IMR-90 (cell line): ENCODE measurements around the gene CSHL1. TPM values are rescaled to one million over a fixed set of nuclear protein-coding genes. Genes with fewer than 3 reads are reported as not detected.

Experiments used
- ATAC-seq: fragments of 200-7000 bp; cut with Tn5 transposase; 2 replicates; pipeline ENCODE4 v1.9.1; 2020; ENCODE audit warnings: low read depth, mild to moderate bottlenecking, moderate library complexity
- BruUV-seq: library from RNA; stranded (reverse); fragments of 400-500 nt; replicated peaks from 2 replicates; lab custom pipeline; 2021; lab: Mats Ljungman, UMichigan
- CTCF ChIA-PET: fragments of 300-600 bp; formaldehyde crosslinking; extraction: SDS; loops from one replicate; lab custom pipeline; 2021; ENCODE audit warnings: antibody characterized with exemption; lab: Yijun Ruan, JAX
- POLR2A ChIA-PET: fragments of 300-600 bp; sonication (Branson Sonifier 250); formaldehyde crosslinking; loops from one replicate; lab custom pipeline; 2022; ENCODE audit warnings: antibody characterized with exemption; ENCODE audit not compliant: unreplicated experiment; lab: Charles Lee
- DNase-seq: peaks from one replicate; pipeline ENCODE4 v3.0.0; 2013
- H2AFZ ChIP-seq: replicated peaks from 2 replicates; pipeline ENCODE3; 2013; ENCODE audit warnings: low read length, mild to moderate bottlenecking; ENCODE audit not compliant: poor library complexity
- H2AK5ac ChIP-seq: 2 replicates; pipeline ENCODE4 v1.6.1; 2013; ENCODE audit warnings: low read depth, low read length, inconsistent platforms
- H2AK9ac ChIP-seq: replicated peaks from 2 replicates; pipeline ENCODE3; 2013; ENCODE audit warnings: mild to moderate bottlenecking, low read depth, low read length, moderate library complexity; ENCODE audit not compliant: poor library complexity
- H2BK120ac ChIP-seq: 2 replicates; pipeline ENCODE4 v1.6.1; 2013; ENCODE audit warnings: low read depth, low read length, inconsistent platforms
- H2BK15ac ChIP-seq: 3 replicates; pipeline ENCODE4 v1.6.1; 2013; ENCODE audit warnings: low read depth, low read length, inconsistent platforms
- H2BK20ac ChIP-seq: 2 replicates; pipeline ENCODE4 v1.6.1; 2013; ENCODE audit warnings: low read depth, mild to moderate bottlenecking, inconsistent platforms, low read length, moderate library complexity
- H2BK5ac ChIP-seq: 2 replicates; pipeline ENCODE4 v1.6.1; 2013; ENCODE audit warnings: mild to moderate bottlenecking, low read depth, low read length, inconsistent platforms; ENCODE audit not compliant: poor library complexity, severe bottlenecking
- H3K14ac ChIP-seq: replicated peaks from 2 replicates; pipeline ENCODE4 v1.6.1; 2013; ENCODE audit warnings: low read depth, low read length, inconsistent platforms
- H3K18ac ChIP-seq: 2 replicates; pipeline ENCODE4 v1.6.1; 2013; ENCODE audit warnings: low read depth, low read length, control low read depth
- H3K23ac ChIP-seq: 2 replicates; pipeline ENCODE4 v1.6.1; 2013; ENCODE audit warnings: low read depth, low read length, inconsistent platforms
- H3K27ac ChIP-seq: 2 replicates; pipeline ENCODE4 v1.5.1; 2013; ENCODE audit warnings: mild to moderate bottlenecking, control low read depth, low read length; ENCODE audit not compliant: insufficient read depth
- H3K27me3 ChIP-seq: 2 replicates; pipeline ENCODE4 v1.6.1; 2013; ENCODE audit warnings: low read length; ENCODE audit not compliant: control insufficient read depth, insufficient read depth
- H3K36me3 ChIP-seq: 2 replicates; pipeline ENCODE4 v1.6.1; 2013; ENCODE audit warnings: low read length, mixed read lengths; ENCODE audit not compliant: control insufficient read depth, insufficient read depth
- H3K4ac ChIP-seq: 2 replicates; pipeline ENCODE4 v1.6.1; 2013; ENCODE audit warnings: low read depth, low read length, inconsistent platforms
- H3K4me1 ChIP-seq: 2 replicates; pipeline ENCODE4 v1.6.1; 2013; ENCODE audit warnings: low read length, mixed read lengths; ENCODE audit not compliant: control insufficient read depth, insufficient read depth
- H3K4me2 ChIP-seq: 2 replicates; pipeline ENCODE4 v1.6.1; 2013; ENCODE audit warnings: low read depth, mild to moderate bottlenecking, control low read depth, low read length, moderate library complexity
- H3K4me3 ChIP-seq: 2 replicates; pipeline ENCODE4 v1.5.1; 2013; ENCODE audit warnings: low read depth, mild to moderate bottlenecking, control low read depth, low read length, moderate library complexity; ENCODE audit not compliant: insufficient read depth
- H3K56ac ChIP-seq: 2 replicates; pipeline ENCODE4 v1.6.1; 2013; ENCODE audit warnings: low read length, inconsistent platforms; ENCODE audit not compliant: insufficient read depth; ENCODE audit errors: extremely low read depth
- H3K79me1 ChIP-seq, 2 experiments: 2 replicates each; pipeline ENCODE4 v1.6.1; 2013; ENCODE audit warnings: low read length in 2 of 2, inconsistent platforms in 1 of 2, low read depth in 1 of 2
- H3K9ac ChIP-seq: 2 replicates; pipeline ENCODE4 v1.6.1; 2013; ENCODE audit warnings: low read depth, low read length, control low read depth
- H3K9me1 ChIP-seq: 2 replicates; pipeline ENCODE4 v1.6.1; 2013; ENCODE audit warnings: low read length, inconsistent platforms; ENCODE audit not compliant: insufficient read depth
- H3K9me3 ChIP-seq: 2 replicates; pipeline ENCODE4 v1.6.1; 2013; ENCODE audit warnings: low read length; ENCODE audit not compliant: control insufficient read depth, insufficient read depth
- H4K20me1 ChIP-seq: 2 replicates; pipeline ENCODE4 v1.6.1; 2013; ENCODE audit warnings: low read length, inconsistent platforms; ENCODE audit not compliant: insufficient read depth
- H4K5ac ChIP-seq: 2 replicates; pipeline ENCODE4 v1.6.1; 2013; ENCODE audit warnings: mild to moderate bottlenecking, low read depth, low read length, control low read depth
- H4K8ac ChIP-seq, 2 experiments: 2 replicates each; pipeline ENCODE4 v1.6.1; 2013; ENCODE audit warnings: low read depth in 2 of 2, low read length in 2 of 2, control low read depth in 1 of 2, inconsistent platforms in 1 of 2
- H4K91ac ChIP-seq: 2 replicates; pipeline ENCODE4 v1.6.1; 2013; ENCODE audit warnings: low read depth, low read length, inconsistent platforms; ENCODE audit not compliant: insufficient read depth
- BHLHE40 ChIP-seq: fragments of 150-350 bp; IDR thresholded peaks from 2 replicates; pipeline ENCODE4 v1.6.1; 2016; ENCODE audit warnings: mild to moderate bottlenecking, low read depth, low read length
- CEBPB ChIP-seq: IDR thresholded peaks from 2 replicates; pipeline ENCODE4 v1.6.1; 2012; ENCODE audit warnings: low read depth, low read length, improper control_type of control experiment
- CHD1 ChIP-seq: IDR thresholded peaks from 2 replicates; pipeline ENCODE4 v1.6.1; 2012; ENCODE audit warnings: low read depth, low read length, improper control_type of control experiment
- FOS ChIP-seq: fragments of 150-350 bp; IDR thresholded peaks from 2 replicates; pipeline ENCODE4 v1.6.1; 2016; ENCODE audit warnings: low read depth, low read length
- MAFK ChIP-seq: IDR thresholded peaks from 2 replicates; pipeline ENCODE4 v1.6.1; 2012; ENCODE audit warnings: low read depth, low read length, improper control_type of control experiment
- MAZ ChIP-seq: IDR thresholded peaks from 2 replicates; pipeline ENCODE4 v1.6.1; 2012; ENCODE audit warnings: low read depth, mild to moderate bottlenecking, low read length, improper control_type of control experiment, moderate library complexity, borderline replicate concordance
- MXI1 ChIP-seq: IDR thresholded peaks from 2 replicates; pipeline ENCODE4 v1.6.1; 2012; ENCODE audit warnings: low read depth, mild to moderate bottlenecking, low read length, moderate library complexity, borderline replicate concordance
- POLR2A ChIP-seq: IDR thresholded peaks from 2 replicates; pipeline ENCODE4 v1.6.1; 2012; ENCODE audit warnings: mild to moderate bottlenecking, low read depth, low read length
- RCOR1 ChIP-seq: IDR thresholded peaks from 2 replicates; pipeline ENCODE4 v1.6.1; 2012; ENCODE audit warnings: mild to moderate bottlenecking, low read length, improper control_type of control experiment; ENCODE audit not compliant: insufficient replicate concordance
- RFX5 ChIP-seq: IDR thresholded peaks from 2 replicates; pipeline ENCODE4 v1.8.0; 2012; ENCODE audit warnings: low read depth, mild to moderate bottlenecking, low read length, moderate library complexity
- SMC3 ChIP-seq: fragments of 150-350 bp; IDR thresholded peaks from 2 replicates; pipeline ENCODE4 v1.6.1; 2016; ENCODE audit warnings: low read depth, mild to moderate bottlenecking, antibody characterized with exemption, low read length, moderate library complexity
- WGBS, 2 experiments: methylation state at CpG; one replicate each; pipeline versions ENCODE4 v1.1.5 to v1.1.7; 2013; ENCODE audit warnings: missing lambda C conversion rate in 2 of 2; ENCODE audit not compliant: insufficient read length in 1 of 2; ENCODE audit errors: extremely low coverage in 2 of 2; 5-methylcytosine and 5-hydroxymethylcytosine counted together
- dilution Hi-C: fragments of 300-500 bp; cut with HindIII; formaldehyde crosslinking; loops from one replicate; pipeline ENCODE4 v1.14.3; 2018; ENCODE audit warnings: low sequenced_read_pairs; ENCODE audit not compliant: unreplicated experiment
- in situ Hi-C: fragments of 300-500 bp; cut with MboI; formaldehyde crosslinking; loops from 3 replicates; pipeline ENCODE4 v1.14.3; 2019; ENCODE audit warnings: low sequenced_read_pairs, inconsistent platforms, mixed read lengths
- intact Hi-C: fragments of 100-400 bp; cut with micrococcal nuclease; formaldehyde crosslinking; loops from 2 replicates; pipeline ENCODE4 v1.10.0; 2022
- polyA plus RNA-seq, 3 experiments: library from polyadenylated mRNA; depleted of rRNA; stranded (reverse); fragments of >200 nt; gene quantifications; 2 replicates each; pipeline ENCODE4 v1.2.3, GENCODE V29; 2012; ENCODE audit warnings: low replicate concordance in 1 of 3
- total RNA-seq: library from RNA; depleted of rRNA; stranded (reverse); fragments of >200 nt; gene quantifications from 2 replicates; pipeline ENCODE4 v1.2.3, GENCODE V29; 2012
- TF ChIP-seq, protein P1 (sequence below): conservative IDR thresholded peaks from 2 replicates; pipeline ENCODE4 v1.5.1; 2012; ENCODE audit warnings: mild to moderate bottlenecking, low read depth, low read length, improper control_type of control experiment
- TF ChIP-seq, protein P2 (sequence below): fragments of 150-350 bp; IDR thresholded peaks from 2 replicates; pipeline ENCODE4 v1.6.1; 2017; ENCODE audit warnings: mild to moderate bottlenecking, antibody characterized with exemption, low read length, low read depth
- TF ChIP-seq, protein P3 (sequence below): fragments of 150-350 bp; IDR thresholded peaks from 2 replicates; pipeline ENCODE4 v1.6.1; 2016; ENCODE audit warnings: low read depth, mild to moderate bottlenecking, low read length, moderate library complexity, borderline replicate concordance

Gene CSHL1
- total and polyA plus RNA-seq, 2 of the 4 experiments (the other 2 are of a cell fraction) = not detected

GRCh38 chr17:63960006-63960405, 48.9 kb upstream of the CSHL1 start:
- Histone ChIP-seq H3K36me3 (no peaks in the 10 kb centered on the region), H2BK15ac (no peak overlapping the region), H2AK5ac (no peak overlapping the region), H4K8ac (no peak overlapping the region), H3K27me3 (peaks cover 20% of the 10 kb centered on the region; the same call in 1 of the 2 replicates), H2BK120ac (no peak overlapping the region), H3K9ac (no peak overlapping the region), H3K4me2 (no peak overlapping the region), H2BK20ac (no peak overlapping the region), H3K56ac (no peak overlapping the region), H3K23ac (no peak overlapping the region), H3K9me3 (no peaks in the 10 kb centered on the region), H3K18ac (no peak overlapping the region), H2BK5ac (no peak overlapping the region), H3K4me3 (no peak overlapping the region), H3K9me1 (peaks cover 7% of the 10 kb centered on the region), H2AFZ (no peak overlapping the region), H2AK9ac (peak overlapping the region; percentile 26), H3K27ac (no peak overlapping the region), H4K91ac (no peak overlapping the region), H3K4ac (no peak overlapping the region), H3K79me1 (no peaks in the 10 kb centered on the region), H4K20me1 (no peaks in the 10 kb centered on the region; the same call in 1 of the 2 replicates), H4K5ac (no peak overlapping the region), H3K14ac (no peak overlapping the region), H3K4me1 (0 out of 2 replicates have a peak, but pooled peaks cover 2% of the 10 kb centered on the region)
- TF ChIP-seq, protein P1, sequence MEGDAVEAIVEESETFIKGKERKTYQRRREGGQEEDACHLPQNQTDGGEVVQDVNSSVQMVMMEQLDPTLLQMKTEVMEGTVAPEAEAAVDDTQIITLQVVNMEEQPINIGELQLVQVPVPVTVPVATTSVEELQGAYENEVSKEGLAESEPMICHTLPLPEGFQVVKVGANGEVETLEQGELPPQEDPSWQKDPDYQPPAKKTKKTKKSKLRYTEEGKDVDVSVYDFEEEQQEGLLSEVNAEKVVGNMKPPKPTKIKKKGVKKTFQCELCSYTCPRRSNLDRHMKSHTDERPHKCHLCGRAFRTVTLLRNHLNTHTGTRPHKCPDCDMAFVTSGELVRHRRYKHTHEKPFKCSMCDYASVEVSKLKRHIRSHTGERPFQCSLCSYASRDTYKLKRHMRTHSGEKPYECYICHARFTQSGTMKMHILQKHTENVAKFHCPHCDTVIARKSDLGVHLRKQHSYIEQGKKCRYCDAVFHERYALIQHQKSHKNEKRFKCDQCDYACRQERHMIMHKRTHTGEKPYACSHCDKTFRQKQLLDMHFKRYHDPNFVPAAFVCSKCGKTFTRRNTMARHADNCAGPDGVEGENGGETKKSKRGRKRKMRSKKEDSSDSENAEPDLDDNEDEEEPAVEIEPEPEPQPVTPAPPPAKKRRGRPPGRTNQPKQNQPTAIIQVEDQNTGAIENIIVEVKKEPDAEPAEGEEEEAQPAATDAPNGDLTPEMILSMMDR = no peak
- no peak for TF ChIP-seq CEBPB
- TF ChIP-seq FOS = no peak
- TF ChIP-seq, protein P2, sequence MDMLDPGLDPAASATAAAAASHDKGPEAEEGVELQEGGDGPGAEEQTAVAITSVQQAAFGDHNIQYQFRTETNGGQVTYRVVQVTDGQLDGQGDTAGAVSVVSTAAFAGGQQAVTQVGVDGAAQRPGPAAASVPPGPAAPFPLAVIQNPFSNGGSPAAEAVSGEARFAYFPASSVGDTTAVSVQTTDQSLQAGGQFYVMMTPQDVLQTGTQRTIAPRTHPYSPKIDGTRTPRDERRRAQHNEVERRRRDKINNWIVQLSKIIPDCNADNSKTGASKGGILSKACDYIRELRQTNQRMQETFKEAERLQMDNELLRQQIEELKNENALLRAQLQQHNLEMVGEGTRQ = no peak
- TF ChIP-seq MAFK = no peak
- no peak for TF ChIP-seq MXI1
- TF ChIP-seq CHD1 = no peak
- TF ChIP-seq POLR2A = no peak
- TF ChIP-seq, protein P3, sequence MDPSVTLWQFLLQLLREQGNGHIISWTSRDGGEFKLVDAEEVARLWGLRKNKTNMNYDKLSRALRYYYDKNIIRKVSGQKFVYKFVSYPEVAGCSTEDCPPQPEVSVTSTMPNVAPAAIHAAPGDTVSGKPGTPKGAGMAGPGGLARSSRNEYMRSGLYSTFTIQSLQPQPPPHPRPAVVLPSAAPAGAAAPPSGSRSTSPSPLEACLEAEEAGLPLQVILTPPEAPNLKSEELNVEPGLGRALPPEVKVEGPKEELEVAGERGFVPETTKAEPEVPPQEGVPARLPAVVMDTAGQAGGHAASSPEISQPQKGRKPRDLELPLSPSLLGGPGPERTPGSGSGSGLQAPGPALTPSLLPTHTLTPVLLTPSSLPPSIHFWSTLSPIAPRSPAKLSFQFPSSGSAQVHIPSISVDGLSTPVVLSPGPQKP = no peak
- TF ChIP-seq SMC3 = no peak
- no peak for TF ChIP-seq RCOR1
- TF ChIP-seq RFX5 = no peak
- no peak for TF ChIP-seq MAZ
- TF ChIP-seq BHLHE40 = no peak
- in situ Hi-C loops = no loop called here
- POLR2A ChIA-PET = no interaction called here
- CTCF ChIA-PET = no interaction called here
- dilution Hi-C loops = no loop called here
- no peak for ATAC-seq
- BruUV-seq = no TSS peak
- no peak for DNase-seq
- intact Hi-C loops = no loop called here
- 71% methylated on average over 5 of the region's 9 CpGs; no CpG with 5 or more reads in 1 of the 2 experiments for WGBS, 2 experiments
